HG03575 (cell line): ENCODE results near the gene NHS.

Experiments used
- ATAC-seq: cut with Tn5 transposase; IDR thresholded peaks from one replicate; pipeline ENCODE4 v1.9.1; 2021; ENCODE audit not compliant: unreplicated experiment, insufficient number of reproducible peaks, low FRiP score; ENCODE audit errors: extremely low read depth

Gene NHS

DNA sequence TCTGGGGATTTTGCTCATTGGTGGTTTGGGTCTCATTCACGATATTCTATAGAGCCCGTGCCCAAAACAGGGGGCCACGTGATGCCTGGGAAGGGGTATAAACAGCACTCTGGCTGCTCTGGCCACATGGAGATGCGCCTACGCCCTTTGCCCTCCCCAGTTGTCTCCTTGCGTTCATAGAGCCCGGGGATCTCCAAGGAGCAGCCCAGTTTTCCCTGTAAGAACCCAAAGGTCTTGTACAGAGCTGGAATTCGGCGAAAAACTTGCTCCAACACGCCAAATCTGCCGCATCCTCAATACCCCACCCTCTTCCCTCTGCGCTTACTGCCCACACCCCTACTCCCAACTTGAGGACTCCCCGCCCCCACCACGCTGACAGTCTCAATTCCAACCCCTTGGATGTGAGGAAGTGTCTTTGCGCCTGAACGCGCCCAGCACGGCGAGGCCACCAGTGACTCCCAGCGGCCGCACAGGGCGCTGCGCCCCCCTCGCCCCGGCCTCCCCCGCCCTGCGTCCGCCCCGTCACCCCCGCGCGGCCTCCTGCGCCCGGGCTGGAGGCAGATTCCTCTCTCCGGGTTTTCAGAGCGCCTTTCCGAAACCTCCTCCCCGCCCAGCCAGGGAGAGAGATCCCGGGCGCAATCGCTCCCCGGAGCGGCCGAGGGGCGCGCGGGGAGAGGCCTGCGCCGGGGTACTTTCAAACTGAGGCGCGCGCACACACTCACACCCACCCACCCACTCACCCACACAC lies at the start of gene NHS:
TSS of gene NHS (plus strand) at position 582 of the 748 bp plus-strand sequence. CDS start 558 bp downstream, outside the sequence.
- no peak for ATAC-seq

- no peak for ATAC-seq
Measured at GRCh38 chrX:17328837-17329236, 46.2 kb upstream of the NHS start.

GRCh38 chrX:17336377-17336776 lies 38.6 kb upstream of the NHS start:
- ATAC-seq = no peak

DNA sequence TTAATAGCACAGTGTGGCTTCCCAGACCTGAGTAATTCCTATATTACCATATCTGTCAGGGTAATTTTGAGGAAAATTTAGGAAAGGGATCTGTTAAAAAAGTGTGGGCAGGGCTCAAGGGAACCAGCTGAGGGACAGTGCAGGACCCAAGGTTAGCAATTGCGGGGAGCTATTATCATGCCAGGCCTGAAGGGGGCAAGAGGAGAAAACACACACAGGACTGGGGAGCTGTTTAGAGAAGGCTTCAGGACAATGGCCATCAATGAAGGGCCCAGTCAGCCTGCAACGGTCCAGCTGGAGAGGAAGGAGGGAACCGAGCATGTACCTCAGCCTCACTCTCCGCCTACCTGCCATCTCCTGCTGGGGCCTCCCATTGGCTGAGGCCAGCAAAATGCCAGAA lies 19.0 kb upstream of the NHS start:
- ATAC-seq = no peak

DNA sequence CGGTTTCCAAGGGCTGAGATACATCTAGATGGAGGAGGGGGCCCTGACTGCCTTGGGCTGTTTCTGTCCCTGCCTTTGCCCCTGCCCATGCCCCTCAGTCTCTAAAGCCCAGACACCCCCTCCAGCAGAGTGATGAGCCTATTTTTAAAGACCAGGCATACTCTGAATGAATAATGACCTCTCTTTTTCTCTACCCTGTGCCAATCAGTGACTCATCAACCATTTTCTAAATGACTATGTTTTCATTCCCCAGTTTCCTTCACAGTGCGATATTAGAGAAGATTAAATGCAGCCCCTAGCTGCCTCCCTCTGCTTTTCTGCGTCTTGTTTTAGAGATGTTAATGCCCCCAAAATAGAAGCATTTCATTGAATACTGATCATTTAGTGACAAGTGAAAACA lies 15.5 kb upstream of the NHS start:
- ATAC-seq = no peak

DNA sequence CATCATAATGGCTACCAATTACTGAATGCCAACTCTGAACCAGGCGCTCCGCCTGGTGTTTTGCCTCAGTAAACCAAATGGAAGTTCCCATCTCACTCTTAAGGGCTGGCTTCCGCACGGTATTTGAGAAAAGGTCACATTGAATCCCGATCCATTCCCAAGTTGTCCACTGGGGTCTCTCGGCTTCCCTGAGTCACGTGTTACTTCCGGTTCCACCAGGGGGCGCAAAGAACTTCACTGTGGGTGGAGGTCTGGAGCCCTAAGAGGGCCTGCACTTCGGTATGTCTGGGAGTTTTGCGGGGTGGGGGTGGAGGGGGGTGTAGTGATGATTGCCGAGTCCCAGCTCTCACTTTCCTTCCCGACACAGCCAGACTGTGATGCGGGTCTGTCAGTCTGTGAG lies 13.4 kb upstream of the NHS start:
- ATAC-seq = no peak

GRCh38 chrX:17368002-17368401 lies 7.0 kb upstream of the NHS start:
- ATAC-seq = no peak

DNA sequence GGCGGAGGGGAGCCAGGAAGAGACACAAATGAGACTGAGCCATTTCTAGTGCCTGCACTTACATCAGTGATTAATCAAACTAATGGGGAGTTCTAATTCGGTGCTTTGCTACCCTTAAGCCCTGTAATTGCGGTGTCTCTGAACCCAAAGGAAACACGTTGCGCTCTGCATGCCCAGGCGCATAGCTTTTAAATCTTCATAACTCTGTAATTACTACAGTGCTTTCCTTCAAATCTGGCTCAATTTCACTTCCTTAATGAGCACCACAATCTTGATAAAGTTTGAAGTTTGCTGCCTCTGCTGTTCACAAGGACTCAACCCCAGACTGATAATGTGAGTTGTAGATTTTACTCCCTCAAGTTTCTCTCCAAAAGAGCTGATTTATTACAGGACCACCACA lies 5.7 kb upstream of the NHS start:
- no peak for ATAC-seq

DNA sequence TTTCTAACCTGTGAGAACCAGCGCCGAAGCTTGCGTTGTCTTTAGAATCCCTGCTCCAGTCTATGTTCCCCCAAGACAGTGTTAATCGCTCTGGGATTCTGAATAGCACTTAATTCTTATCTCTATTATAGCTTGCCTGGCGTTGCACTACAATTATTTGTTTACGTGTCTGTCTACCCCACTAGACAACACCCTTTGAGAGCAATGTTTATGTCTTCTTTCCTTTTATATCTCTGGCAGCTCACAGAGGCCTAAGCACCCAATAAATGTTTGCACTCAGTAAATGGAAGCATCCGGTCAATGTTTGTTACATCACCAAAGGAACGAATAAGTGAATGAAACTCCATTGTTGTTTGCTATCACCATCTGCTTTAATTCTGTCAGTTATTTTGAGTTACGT lies 4.8 kb upstream of the NHS start:
- no peak for ATAC-seq

- ATAC-seq = no peak
Measured at GRCh38 chrX:17372052-17372451, 2.9 kb upstream of the NHS start.

DNA sequence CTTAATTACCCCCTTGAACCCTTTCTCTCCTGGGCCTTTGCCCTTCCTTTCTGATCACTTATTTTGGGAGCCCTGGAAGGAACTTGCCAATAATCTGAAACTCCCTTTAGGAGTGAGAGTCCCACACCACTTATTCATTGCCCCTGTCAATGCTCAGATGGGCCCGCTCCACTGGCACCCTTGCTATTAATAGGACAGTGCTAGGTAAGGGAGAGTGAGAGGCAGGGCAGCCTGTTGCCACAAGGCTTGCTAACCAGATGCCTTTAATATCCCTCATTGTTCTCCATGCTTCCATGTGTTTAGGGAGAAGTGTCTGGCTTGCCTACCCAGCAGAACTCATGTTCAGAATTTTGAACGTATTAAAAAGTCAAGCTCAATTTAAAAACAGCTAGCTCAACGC lies 1.7 kb upstream of the NHS start:
- no peak for ATAC-seq

- ATAC-seq = no peak
Measured at GRCh38 chrX:17375367-17375636, 302 bp downstream of the NHS start.

DNA sequence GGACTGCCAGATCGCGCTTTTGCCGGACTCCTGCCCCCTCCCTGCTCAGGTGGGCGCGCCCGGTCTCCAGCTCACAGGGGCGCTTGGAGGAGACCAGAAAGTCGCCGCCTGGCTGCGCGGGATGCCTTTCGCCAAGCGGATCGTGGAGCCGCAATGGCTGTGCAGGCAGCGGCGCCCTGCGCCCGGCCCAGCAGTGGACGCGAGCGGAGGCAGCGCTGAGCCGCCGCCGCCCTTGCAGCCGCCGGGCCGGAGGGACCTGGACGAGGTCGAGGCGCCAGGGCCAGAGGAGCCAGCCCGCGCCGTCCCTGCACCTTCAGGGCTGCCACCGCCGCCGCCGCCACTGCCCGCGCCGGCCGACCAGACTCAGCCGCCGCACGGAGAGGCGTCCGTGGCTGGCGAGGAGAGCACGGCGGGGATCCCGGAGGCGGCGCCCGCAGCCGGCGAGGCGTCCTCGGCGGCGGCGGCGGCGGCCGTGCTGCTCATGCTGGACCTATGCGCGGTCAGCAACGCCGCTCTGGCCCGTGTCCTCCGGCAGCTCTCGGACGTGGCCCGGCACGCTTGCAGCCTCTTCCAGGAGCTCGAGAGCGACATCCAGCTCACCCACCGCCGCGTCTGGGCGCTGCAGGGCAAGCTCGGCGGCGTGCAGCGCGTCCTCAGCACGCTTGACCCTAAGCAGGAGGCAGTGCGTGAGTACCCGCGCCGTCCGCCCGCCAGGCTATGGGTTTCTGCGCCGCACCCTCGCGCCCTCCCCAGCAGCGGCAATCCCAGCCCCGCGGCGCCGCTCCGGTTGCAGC lies 834 bp downstream of the NHS start:
- ATAC-seq = no peak

GRCh38 chrX:17376431-17377077 lies 1.6 kb downstream of the NHS start:
- ATAC-seq = no peak

DNA sequence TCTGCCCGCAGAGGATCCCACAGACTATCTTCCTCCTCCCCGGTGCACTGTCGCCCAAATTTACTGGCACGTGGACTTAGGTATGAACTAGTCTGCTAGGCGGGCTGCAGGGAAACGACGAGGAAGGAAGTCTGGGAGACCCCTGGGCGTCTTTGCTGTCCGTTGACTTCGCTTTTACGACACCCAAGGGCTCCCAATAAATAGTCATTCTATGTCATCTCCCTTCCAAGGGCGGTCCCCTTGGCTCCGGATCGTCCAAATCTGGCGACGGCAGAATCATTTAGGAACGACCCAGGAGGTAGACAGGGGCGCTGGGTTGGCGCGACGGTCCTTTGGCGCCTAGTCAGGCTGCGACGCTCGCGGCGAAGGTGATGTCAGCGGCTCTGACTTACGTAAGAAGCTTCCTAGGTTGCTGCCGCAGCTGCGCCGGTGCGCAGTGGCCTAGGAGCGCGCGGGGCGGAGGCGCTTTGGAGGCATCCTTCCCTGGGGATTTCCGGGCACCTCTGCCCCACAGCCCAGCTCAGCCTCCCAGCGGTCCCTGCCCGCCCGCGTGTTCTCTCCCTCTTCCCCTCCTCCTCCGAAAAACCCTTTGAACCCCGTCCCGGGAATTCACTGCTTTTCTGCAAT lies 2.2 kb downstream of the NHS start:
- ATAC-seq = no peak

DNA sequence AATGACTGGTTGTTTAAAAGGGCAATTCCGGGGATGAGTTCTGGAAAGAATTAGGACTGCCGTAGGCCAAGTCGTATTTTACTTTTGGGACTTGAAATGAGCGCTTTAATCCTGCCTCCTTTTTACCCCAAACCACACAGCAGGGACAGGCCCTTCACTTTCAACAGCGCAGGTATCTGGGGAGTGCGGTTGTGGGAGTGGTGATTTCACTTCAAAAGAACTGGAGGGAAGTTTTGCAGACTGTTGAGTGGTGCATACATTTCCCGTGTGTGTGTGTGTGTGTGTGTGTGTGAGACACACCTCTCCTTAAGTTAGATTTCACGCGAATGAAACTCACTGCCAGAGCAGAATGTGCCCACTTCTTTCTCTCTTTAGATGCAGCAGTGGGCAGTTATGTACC lies 2.8 kb downstream of the NHS start:
- no peak for ATAC-seq

DNA sequence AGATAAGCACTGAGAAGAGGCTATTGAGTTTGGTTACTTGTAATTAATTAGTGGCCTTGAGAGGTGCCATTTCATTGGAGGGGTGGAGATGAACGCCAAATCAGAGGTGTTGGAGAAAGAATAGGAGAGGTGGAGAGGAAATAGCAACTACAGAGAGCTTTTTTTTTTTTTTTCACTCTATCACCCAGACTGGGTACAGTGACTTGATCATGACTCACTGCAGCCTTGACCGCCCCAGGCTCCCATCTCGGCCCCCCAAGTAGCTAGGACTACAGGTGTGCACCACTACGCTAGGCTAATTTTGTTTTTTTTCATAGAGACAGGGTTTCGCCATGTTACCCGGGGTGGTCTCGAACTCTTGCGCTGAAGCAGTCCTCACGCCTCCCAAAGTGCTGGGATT lies 5.2 kb downstream of the NHS start:
- no peak for ATAC-seq

DNA sequence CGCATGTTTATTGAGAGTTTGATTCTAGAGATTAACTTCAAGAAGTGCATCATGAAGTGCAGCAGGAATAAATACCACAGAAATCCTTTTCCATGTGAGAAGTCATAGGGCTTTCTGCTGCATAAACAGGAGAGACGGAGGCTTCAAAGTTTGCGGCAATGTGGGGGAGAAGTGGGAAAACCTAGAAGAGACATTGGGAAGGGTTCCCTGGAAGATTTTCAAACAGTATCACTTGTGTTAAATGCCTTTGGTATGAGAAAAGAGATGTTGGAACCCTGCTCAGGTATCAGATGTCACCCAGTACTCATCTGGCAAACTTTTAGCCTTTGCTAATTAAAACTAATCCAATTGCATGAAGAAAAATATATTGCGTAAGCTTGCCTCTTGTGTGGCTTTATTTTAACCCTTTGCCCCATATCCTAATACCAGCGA lies 15.4 kb downstream of the NHS start:
- no peak for ATAC-seq

DNA sequence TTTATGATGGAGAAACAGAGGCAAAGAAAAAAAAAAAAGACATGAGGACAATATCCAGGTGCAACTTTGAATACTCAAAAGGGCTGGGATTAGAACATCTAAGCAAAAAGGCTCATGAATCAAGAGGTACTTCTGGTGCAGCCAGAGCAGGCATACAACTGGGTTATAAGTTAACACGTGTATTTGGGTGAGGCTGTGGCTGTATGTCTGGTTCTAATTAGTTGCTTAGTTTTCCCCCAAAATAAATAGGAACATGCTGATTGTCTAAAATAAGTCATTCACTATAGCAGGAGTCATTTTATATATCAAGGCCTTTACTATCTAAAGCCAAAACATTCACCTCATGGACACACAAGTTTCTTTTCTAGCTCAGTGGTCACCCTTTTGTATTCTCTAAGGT lies 20.2 kb downstream of the NHS start:
- no peak for ATAC-seq

GRCh38 chrX:17397074-17397473 lies 22.1 kb downstream of the NHS start:
- no peak for ATAC-seq
